Transverse colon (tissue), 4 donors: ENCODE results near the gene KCNJ10. TPM values are rescaled to one million over a fixed set of nuclear protein-coding genes. Genes with fewer than 3 reads are reported as not detected.

Experiments used
- DNase-seq: peaks from one replicate; pipeline ENCODE4 v3.0.0-alpha.2; 2019
- H3K27ac ChIP-seq, 4 donors: fragments of 200-600 bp; sonication (generic); 2 replicates each; pipeline ENCODE4 v1.5.1; 2016 to 2018; ENCODE audit warnings: inconsistent platforms in 4 of 4
- H3K27me3 ChIP-seq: fragments of 200-600 bp; sonication (generic); 2 replicates; pipeline ENCODE4 v1.5.1; 2017; ENCODE audit warnings: inconsistent platforms
- H3K36me3 ChIP-seq, 4 donors: fragments of 200-600 bp; sonication (generic); 2 replicates each; pipeline ENCODE4 v1.5.1; 2017 to 2019; ENCODE audit warnings: inconsistent platforms in 4 of 4
- H3K4me1 ChIP-seq, 4 donors: fragments of 200-600 bp; sonication (generic); 2 replicates each; pipeline ENCODE4 v1.5.1; 2017 to 2020; ENCODE audit warnings: inconsistent platforms in 4 of 4
- H3K4me3 ChIP-seq, 4 donors: fragments of 200-600 bp; sonication (generic); 1 replicate in 1 of 4; 2 replicates in 3 of 4; pipeline versions ENCODE4 v1.5.1 to v1.6.1; 2017 to 2019; ENCODE audit warnings: inconsistent platforms in 4 of 4
- H3K9me3 ChIP-seq, 2 donors: fragments of 200-600 bp; sonication (generic); 2 replicates each; pipeline ENCODE4 v1.5.1; 2017 to 2019; ENCODE audit warnings: inconsistent platforms in 2 of 2
- CTCF ChIP-seq, 5 experiments: fragments of 200-600 bp in 3 of 5; fragments of 450-650 bp in 2 of 5; sonication (generic) in 3 of 5; IDR thresholded peaks; 1 replicate in 2 of 5; 2 replicates in 3 of 5; pipeline ENCODE4 v1.5.1; 2016 to 2017; ENCODE audit warnings: antibody characterized with exemption in 5 of 5, inconsistent platforms in 3 of 5, mild to moderate bottlenecking in 2 of 5, moderate library complexity in 1 of 5
- EP300 ChIP-seq: sonication (generic); formaldehyde crosslinking; IDR thresholded peaks from one replicate; pipeline ENCODE4 v1.6.1; 2017; ENCODE audit warnings: antibody characterized with exemption, low read depth
- POLR2A ChIP-seq: fragments of 450-650 bp; IDR thresholded peaks from one replicate; pipeline ENCODE4 v1.6.1; 2016; ENCODE audit warnings: antibody characterized with exemption, mild to moderate bottlenecking, moderate library complexity
- POLR2AphosphoS5 ChIP-seq, 3 donors: sonication (generic); formaldehyde crosslinking; IDR thresholded peaks; one replicate each; pipeline ENCODE4 v1.6.1; 2016; ENCODE audit warnings: antibody characterized with exemption in 3 of 3
- WGBS, 2 donors: methylation state at CpG; one replicate each; pipeline ENCODE4 v1.1.5; 2018; ENCODE audit warnings: low coverage in 1 of 2; 5-methylcytosine and 5-hydroxymethylcytosine counted together
- in situ Hi-C, 4 donors: fragments of 200-750 bp; cut with MboI; loops; one replicate each; pipeline versions ENCODE4 v1.15.0 to v1.15.1; 2017; ENCODE audit warnings: low sequenced_read_pairs in 3 of 4, low pct_ligation_motif_present in 1 of 4, low pct_unique_long_range_greater_than_20kb in 1 of 4
- intact Hi-C: fragments of 100-400 bp; cut with DNase I; formaldehyde crosslinking; loops from one replicate; pipeline ENCODE4 v1.15.1; 2023; ENCODE audit warnings: low total_unique reads
- total RNA-seq, 4 donors: library from RNA; depleted of rRNA; stranded (reverse); fragments of >200 nt; gene quantifications; one replicate each; pipeline ENCODE4 v1.1.0, GENCODE V29; 2016

KCNJ10 gene
- total RNA-seq, 4 donors from 2014 or later: not detected

- no peaks in the 10 kb centered on the region for H3K36me3 ChIP-seq
- H3K27ac ChIP-seq: no peak overlapping the region
- WGBS, 2 donors: 90 to 93% methylated on average over 12 to 30 of the region's 30 CpGs
- intact Hi-C loops (loop anchor here (2.0 to 5.0 kb wide), 2 partner anchors 38 to 558 kb away; no protein-coding TSS in a partner anchor), in situ Hi-C loops (no loop called here)
- no peak for DNase-seq
- no peak overlapping the region for H3K4me3 ChIP-seq
- no peaks in the 10 kb centered on the region for H3K9me3 ChIP-seq
- H3K4me1 ChIP-seq: peaks cover 0 to 13% (median 8%) of the 10 kb centered on the region in 4 donors
- H3K27me3 ChIP-seq: peaks cover 39% of the 10 kb centered on the region
- TF ChIP-seq POLR2A (no peak), EP300 (no peak), CTCF (IDR thresholded peaks at IDR 0.05) (no peak), POLR2AphosphoS5 (IDR thresholded peaks at IDR 0.05) (no peak)
Measured at GRCh38 chr1:160084771-160085321, 14.9 kb upstream of the KCNJ10 start.

- H3K9me3 ChIP-seq: no peaks in the 10 kb centered on the region
- 53% methylated on average over 66 of the region's 96 CpGs; no CpG with 5 or more reads in 1 of the 2 donors for WGBS, 2 donors
- peak overlapping the region in 3 of 4 donors; percentile 28 to 50 (median 35) for H3K4me3 ChIP-seq
- H3K27ac ChIP-seq: no peak overlapping the region
- TF ChIP-seq EP300 (no peak), POLR2A (no peak), CTCF (IDR thresholded peaks at IDR 0.05) (peak; percentile 65 to 81 (median 69)), POLR2AphosphoS5 (IDR thresholded peaks at IDR 0.05) (peak in 1 of 3 donors; percentile 25)
- in situ Hi-C loops (no loop called here), intact Hi-C loops (loop anchor here (2.0 to 5.0 kb wide), 2 partner anchors 37 to 557 kb away; no protein-coding TSS in a partner anchor)
- peaks cover 0 to 13% (median 8%) of the 10 kb centered on the region in 4 donors for H3K4me1 ChIP-seq
- no peaks in the 10 kb centered on the region for H3K36me3 ChIP-seq
- DNase-seq: peak; percentile 86
- peaks cover 46% of the 10 kb centered on the region for H3K27me3 ChIP-seq
Measured at GRCh38 chr1:160083968-160084770, 14.2 kb upstream of the KCNJ10 start.

GRCh38 chr1:160082926-160083325 is 13.0 kb upstream of the KCNJ10 start:
- TF ChIP-seq CTCF (IDR thresholded peaks at IDR 0.05): no peak
- no peak for TF ChIP-seq POLR2AphosphoS5 (IDR thresholded peaks at IDR 0.05)
- TF ChIP-seq POLR2A: no peak
- no peak for TF ChIP-seq EP300
- no peaks in the 10 kb centered on the region for H3K36me3 ChIP-seq
- H3K27ac ChIP-seq: no peak overlapping the region
- H3K4me3 ChIP-seq: no peak overlapping the region
- WGBS, 2 donors: 64 to 81% methylated on average over 2 to 3 of the region's 3 CpGs
- DNase-seq: no peak
- no peaks in the 10 kb centered on the region for H3K9me3 ChIP-seq
- H3K27me3 ChIP-seq: peaks cover 57% of the 10 kb centered on the region
- H3K4me1 ChIP-seq: peaks cover 0 to 13% (median 8%) of the 10 kb centered on the region in 4 donors
- in situ Hi-C loops: no loop called here
- intact Hi-C loops: loop anchor here (5.0 kb wide), 1 partner anchor 556 kb away; no protein-coding TSS in a partner anchor

GRCh38 chr1:160082487-160082886 is 12.5 kb upstream of the KCNJ10 start:
- no peak for DNase-seq
- intact Hi-C loops (loop anchor here (5.0 kb wide), 1 partner anchor 555 kb away; no protein-coding TSS in a partner anchor), in situ Hi-C loops (no loop called here)
- Histone ChIP-seq H3K36me3 (no peaks in the 10 kb centered on the region), H3K9me3 (no peaks in the 10 kb centered on the region), H3K27me3 (peaks cover 57% of the 10 kb centered on the region), H3K4me3 (no peak overlapping the region), H3K4me1 (peaks cover 0 to 13% (median 8%) of the 10 kb centered on the region in 4 donors), H3K27ac (no peak overlapping the region)
- WGBS, 2 donors: 40 to 54% methylated on average over 1 to 2 of the region's 2 CpGs
- TF ChIP-seq CTCF (IDR thresholded peaks at IDR 0.05) (no peak), POLR2A (no peak), POLR2AphosphoS5 (IDR thresholded peaks at IDR 0.05) (no peak), EP300 (no peak)
